AG09319 (cell line): ENCODE measurements around the gene ARF1.
A peak's percentile ranks its signal among the peaks of the same experiment; 100 is the strongest.

ENCODE experiments used
- DNase-seq: peaks from one replicate; pipeline ENCODE4 v3.0.0-alpha.2; 2010; ENCODE audit warnings: low read depth; ENCODE audit errors: extremely low read depth
- TF ChIP-seq, protein P1 (sequence below): IDR thresholded peaks from 2 replicates; pipeline ENCODE4 v1.5.1; 2011; ENCODE audit warnings: low read depth, mild to moderate bottlenecking, inconsistent platforms, low read length, moderate library complexity

Gene ARF1

DNA sequence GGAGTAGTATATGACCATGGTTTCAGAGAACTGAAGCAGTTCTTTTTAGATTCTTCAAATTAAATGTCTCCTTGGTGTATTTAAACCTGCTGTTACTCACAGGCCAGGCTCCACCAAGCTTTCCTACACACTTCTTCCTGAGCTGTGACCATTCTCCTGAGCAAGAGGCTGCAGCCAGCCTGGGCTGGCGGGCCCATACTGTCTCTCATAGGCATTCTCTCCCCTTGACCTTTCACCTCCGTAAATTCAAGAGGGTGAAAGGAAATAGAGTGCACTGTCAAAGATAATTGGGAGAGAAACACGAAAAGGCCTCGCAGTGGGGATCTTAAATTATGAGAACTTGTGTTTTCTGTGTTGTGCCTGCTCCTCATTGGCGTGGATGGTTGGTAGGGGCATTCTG lies 2.3 kb downstream of the ARF1 start:
- TF ChIP-seq, protein P1, sequence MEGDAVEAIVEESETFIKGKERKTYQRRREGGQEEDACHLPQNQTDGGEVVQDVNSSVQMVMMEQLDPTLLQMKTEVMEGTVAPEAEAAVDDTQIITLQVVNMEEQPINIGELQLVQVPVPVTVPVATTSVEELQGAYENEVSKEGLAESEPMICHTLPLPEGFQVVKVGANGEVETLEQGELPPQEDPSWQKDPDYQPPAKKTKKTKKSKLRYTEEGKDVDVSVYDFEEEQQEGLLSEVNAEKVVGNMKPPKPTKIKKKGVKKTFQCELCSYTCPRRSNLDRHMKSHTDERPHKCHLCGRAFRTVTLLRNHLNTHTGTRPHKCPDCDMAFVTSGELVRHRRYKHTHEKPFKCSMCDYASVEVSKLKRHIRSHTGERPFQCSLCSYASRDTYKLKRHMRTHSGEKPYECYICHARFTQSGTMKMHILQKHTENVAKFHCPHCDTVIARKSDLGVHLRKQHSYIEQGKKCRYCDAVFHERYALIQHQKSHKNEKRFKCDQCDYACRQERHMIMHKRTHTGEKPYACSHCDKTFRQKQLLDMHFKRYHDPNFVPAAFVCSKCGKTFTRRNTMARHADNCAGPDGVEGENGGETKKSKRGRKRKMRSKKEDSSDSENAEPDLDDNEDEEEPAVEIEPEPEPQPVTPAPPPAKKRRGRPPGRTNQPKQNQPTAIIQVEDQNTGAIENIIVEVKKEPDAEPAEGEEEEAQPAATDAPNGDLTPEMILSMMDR, result no peak
- DNase-seq, result no peak

DNA sequence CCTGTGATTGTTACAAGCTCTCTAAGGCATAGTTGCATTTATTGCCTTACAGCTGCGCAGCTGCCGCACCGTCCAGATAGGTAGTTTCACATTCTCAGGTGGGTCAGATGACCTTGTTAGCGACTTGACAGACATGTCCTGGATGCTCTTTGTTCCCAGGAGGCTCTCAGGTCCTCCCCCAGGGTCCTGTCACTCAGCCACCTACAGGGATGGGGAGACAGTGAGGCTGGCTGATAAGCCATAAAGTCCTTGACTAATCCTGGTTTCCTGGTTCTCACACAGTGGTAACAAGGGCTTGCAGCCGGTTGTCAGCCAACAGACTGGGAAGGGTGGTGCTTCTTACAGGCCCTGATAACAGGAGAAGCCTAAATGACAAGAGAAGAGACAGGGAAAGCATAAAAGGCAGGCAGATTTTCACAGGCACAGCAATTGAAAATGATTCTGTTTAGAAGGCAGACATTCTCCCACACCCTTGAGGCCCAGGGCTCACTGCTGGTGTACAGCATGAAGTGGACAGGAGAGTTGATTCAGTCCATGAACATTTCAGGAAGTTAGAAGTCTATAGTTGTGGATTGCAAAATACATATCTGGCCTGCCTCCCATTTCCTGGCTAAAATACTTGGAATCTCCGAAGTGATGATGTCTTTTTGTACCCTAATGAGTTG lies 2.9 kb downstream of the ARF1 start:
- DNase-seq, result peak; percentile 41

DNA sequence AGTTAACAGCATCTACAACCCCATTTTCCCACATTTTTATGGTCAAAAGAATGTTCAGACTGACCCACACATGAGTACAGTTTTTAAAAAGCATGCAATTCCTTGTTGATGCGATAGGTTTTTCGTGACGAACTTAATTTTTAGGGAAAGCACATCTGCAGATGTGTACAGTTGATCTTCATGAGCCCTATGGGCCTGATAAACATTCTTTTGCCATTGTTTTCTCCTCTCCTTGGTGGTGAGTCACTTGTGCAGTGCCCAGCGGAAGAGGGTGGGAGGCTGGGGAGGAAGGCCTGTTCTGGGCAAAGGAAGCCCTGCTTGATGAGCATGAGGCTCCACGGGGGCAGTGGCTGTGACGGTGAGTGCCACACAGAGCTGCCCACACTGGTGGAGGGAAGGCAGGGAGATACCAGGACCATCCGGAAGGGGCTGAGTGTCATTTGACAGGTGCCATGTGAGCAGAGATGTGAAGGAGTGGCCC lies 5.3 kb downstream of the ARF1 start:
- DNase-seq, result peak; percentile 41
- TF ChIP-seq, protein P1, result no peak

More for the DNA sequence above, 2.9 kb downstream of the ARF1 start:
- TF ChIP-seq, protein P1, result no peak

DNA sequence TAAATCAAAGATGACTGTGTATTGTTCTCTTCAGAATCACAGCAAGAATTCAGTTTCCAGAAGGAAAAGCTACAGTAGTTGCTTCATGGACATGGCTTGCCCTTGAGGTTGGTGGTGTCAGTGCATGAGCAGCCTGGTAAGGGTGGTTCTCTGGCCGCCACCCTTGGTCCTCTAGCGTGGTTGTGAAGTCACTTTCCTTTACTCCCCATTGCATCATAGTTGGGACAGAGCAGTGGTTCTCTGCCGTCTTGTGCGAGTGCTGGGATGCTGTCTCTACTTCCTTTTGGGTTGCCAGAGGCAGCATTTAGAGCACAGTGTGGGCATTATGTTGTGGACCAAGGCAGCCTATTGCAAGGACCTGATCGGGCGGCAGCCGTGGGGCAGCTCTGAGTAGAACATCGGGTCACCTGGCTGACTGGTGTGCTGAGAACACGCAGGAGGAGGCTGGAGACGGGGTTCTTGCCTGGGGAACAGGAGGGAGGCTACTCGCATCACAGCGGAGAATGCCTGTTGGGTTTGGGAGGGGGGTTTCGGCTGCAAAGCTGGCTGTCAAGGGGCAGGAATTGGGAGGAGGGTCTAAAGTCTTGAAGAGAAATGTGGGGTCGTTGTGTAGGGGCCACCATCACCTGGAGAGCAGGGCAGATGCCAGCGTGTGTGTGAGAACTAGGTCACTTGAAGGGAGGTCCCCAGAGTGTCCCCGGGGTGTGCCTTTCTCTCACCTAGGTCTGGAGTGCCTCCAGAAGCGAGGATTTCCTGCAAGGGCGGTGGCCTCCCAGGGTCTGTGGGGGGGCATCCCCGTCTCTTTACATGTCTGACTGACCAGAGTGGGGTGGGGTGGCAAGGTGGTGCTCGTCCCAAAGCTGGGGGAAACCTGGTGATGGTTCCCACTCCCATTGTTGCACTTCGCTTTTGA lies 6.3 kb downstream of the ARF1 start:
- no peak for DNase-seq
- TF ChIP-seq, protein P1, result no peak

GRCh38 chr1:228089519-228090380 lies 7.2 kb downstream of the ARF1 start:
- TF ChIP-seq, protein P1, result no peak

GRCh38 chr1:228090613-228091081 lies 8.1 kb downstream of the ARF1 start:
- no peak for DNase-seq
- TF ChIP-seq, protein P1, result no peak

More at GRCh38 chr1:228089519-228090380, 7.2 kb downstream of the ARF1 start:
- no peak for DNase-seq
